GM12875 (cell line): ENCODE measurements around the gene PYGO1.

Experiments used
- H3K4me3 ChIP-seq: one replicate; pipeline ENCODE4 v1.5.1; 2011; ENCODE audit warnings: low read depth, low read length, control low read depth
- TF ChIP-seq, protein P1 (sequence below): IDR thresholded peaks from 2 replicates; pipeline ENCODE4 v1.5.1; 2011; ENCODE audit warnings: low read depth, mild to moderate bottlenecking, control low read depth, inconsistent platforms, low read length, moderate library complexity, borderline replicate concordance; ENCODE audit not compliant: insufficient read depth

The PYGO1 gene

GRCh38 chr15:55588070-55588814 lies at the start of gene PYGO1:
Gene PYGO1, minus strand, starts transcription at chr15:55588345. Its CDS starts 462 bp downstream, at chr15:55587883.
- TF ChIP-seq, protein P1, sequence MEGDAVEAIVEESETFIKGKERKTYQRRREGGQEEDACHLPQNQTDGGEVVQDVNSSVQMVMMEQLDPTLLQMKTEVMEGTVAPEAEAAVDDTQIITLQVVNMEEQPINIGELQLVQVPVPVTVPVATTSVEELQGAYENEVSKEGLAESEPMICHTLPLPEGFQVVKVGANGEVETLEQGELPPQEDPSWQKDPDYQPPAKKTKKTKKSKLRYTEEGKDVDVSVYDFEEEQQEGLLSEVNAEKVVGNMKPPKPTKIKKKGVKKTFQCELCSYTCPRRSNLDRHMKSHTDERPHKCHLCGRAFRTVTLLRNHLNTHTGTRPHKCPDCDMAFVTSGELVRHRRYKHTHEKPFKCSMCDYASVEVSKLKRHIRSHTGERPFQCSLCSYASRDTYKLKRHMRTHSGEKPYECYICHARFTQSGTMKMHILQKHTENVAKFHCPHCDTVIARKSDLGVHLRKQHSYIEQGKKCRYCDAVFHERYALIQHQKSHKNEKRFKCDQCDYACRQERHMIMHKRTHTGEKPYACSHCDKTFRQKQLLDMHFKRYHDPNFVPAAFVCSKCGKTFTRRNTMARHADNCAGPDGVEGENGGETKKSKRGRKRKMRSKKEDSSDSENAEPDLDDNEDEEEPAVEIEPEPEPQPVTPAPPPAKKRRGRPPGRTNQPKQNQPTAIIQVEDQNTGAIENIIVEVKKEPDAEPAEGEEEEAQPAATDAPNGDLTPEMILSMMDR, result no peak
- peak within 1 kb of the TSS; percentile 33 for H3K4me3 ChIP-seq

- H3K4me3 ChIP-seq, result no peak overlapping the region
- TF ChIP-seq, protein P1, result no peak
These were observed 48.9 kb upstream of the PYGO1 start for GRCh38 chr15:55637086-55637485.

DNA sequence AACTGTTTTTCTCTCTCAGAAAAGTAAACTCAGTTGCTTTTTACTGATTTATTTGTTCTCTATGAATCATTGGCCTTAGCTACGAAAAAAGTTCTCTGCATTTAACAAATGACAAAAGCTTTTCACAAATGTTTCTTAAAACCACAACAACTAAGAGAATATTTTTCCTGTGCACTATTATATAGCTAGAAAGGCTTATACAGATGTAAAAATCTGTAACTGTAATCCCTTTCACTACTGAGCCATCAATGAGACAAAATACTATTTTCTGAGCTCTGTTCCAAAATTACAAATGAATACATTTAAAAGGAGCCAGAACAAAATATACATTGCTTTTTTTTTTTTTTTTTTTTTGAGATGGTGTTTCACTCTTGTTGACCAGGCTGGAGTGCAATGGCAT lies 45.6 kb upstream of the PYGO1 start:
- TF ChIP-seq, protein P1, result no peak
- H3K4me3 ChIP-seq, result no peak overlapping the region

DNA sequence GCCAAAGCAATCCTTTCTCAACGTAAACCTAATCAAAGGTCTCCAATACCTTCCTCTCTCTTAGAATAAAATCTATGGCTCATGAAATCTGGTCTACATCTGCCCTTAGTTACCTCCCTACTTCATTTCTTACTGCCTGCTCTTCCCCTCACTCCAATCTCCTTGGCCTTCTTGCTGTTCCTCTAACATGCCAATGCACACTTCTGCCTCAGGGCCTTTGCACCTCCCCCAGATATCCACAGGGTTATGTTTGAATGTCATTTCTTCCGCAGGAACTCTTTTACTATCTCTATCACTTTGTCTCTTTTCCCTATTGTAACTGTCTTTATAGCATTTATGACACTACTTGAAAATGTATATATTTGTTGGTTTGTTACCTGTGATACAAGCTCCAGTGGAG lies 44.3 kb upstream of the PYGO1 start:
- no peak overlapping the region for H3K4me3 ChIP-seq
- TF ChIP-seq, protein P1, result no peak

GRCh38 chr15:55630858-55631257 lies 42.7 kb upstream of the PYGO1 start:
- H3K4me3 ChIP-seq, result no peak overlapping the region
- TF ChIP-seq, protein P1, result no peak

DNA sequence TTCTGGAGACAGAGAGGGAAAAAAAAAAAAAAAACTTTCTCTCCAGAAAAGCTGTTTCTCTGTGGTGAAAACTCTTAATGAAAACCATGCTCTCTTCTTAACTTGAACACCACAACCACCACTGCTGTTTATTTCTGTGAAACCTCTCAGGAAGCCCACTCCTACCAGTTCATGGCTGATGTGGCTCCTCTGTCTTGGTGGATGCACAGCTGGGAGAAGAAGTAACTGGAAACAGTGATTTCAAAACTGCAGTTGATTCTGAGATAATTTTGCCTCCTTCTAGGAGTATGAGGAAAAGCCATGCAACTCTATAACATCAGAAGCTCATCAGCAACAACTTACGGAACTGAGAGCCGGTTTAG lies 40.2 kb upstream of the PYGO1 start:
- no peak overlapping the region for H3K4me3 ChIP-seq
- TF ChIP-seq, protein P1, result no peak

DNA sequence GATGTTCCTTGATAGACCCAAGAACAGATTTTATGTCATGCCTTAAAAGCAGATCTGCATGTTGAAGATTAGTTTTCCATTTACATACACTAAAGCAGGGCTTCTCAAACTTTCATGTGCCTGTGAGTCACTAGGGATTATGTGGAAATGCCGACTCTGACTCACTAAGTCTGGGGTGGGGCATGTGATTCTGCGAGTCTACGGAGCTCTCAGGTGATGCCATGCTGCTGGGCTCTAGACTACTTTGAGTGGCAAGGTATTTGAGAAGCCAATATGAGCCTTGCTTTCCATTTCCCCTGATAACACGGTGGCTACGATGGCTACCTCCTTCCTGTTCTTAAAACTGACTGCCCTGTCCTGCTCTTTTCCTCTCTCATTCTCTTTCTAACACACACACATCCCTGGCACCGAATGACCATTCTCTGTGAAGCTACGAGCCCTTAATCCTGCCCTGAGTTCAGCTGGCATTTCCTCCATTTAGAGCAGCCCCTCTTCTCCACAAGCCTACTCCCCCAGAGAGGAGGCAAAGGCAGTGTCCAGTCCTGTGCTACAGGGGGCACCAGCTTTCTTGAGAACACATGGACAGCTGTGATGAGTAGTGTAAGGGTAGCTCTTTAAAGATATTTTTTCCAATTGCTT lies 39.7 kb upstream of the PYGO1 start:
- H3K4me3 ChIP-seq, result no peak overlapping the region
- TF ChIP-seq, protein P1, result no peak
